GM18907 (cell line): ENCODE data around the gene STARD4.

Source experiments
- ATAC-seq: cut with Tn5 transposase; IDR thresholded peaks from one replicate; pipeline ENCODE4 v1.9.1; 2021; ENCODE audit warnings: mild to moderate bottlenecking, moderate library complexity; ENCODE audit not compliant: unreplicated experiment

STARD4 gene

DNA sequence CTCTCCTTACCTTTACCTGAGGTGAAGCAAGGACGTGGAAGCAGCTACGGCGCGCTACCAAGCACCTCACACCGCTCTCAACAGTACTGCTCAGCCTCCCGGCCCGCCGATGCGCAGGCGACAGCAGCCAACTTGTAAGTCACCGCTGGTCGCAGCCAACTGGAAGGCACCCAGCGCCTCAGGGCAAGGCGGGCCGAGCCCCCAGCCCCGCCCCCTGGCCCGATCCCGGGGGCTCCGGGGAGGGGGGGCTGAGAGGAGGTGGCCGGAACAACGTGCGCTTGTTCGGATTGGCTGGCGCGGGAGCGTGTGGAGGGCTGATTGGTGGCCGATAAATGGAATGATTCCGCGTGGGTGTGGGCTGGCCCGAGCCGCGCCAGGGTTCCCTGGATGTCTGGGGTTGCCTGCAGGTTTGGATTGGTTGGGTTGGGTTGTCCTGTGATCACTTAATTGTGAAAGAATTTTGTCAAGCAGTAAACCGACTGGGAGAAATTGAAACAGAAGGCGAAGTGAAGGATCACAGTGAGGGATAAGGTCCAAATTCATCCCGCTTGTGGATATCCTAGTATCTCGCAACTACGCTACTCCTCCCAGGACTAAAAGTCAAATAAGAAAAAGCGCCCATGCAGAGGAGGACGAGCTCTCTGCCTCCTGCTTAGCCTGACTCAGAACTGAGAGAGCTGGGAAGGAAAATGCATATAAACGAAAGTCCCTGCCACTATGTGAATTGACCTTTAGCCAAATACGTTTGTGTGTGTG lies at the start of gene STARD4:
STARD4 (minus strand) TSS at position 161 of the 756 bp plus-strand sequence. CDS start 5,102 bp downstream, outside the sequence.
- peak; percentile 91 for ATAC-seq

DNA sequence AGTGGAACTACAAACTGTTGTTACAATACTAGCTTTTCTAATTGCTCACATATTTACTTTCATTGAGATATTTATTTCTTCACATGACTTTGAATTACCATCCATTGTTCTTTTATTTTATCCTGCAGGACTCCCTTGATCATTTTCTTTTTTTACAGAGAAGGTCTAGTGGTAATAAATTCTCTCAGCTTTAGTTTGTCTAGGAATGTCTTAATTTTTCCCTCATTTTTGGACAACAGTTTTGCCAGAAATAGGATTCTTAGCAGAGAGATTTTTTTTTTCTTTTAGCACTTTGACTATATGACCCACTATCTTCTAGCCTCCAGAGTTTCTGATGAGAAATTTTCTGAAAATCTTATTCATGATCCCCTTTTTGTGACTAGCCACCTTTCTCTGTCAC lies 47.3 kb upstream of the STARD4 start:
- ATAC-seq, result no peak

GRCh38 chr5:111557686-111558085 lies 45.4 kb upstream of the STARD4 start:
- no peak for ATAC-seq

GRCh38 chr5:111557111-111557510 lies 44.8 kb upstream of the STARD4 start:
- no peak for ATAC-seq

DNA sequence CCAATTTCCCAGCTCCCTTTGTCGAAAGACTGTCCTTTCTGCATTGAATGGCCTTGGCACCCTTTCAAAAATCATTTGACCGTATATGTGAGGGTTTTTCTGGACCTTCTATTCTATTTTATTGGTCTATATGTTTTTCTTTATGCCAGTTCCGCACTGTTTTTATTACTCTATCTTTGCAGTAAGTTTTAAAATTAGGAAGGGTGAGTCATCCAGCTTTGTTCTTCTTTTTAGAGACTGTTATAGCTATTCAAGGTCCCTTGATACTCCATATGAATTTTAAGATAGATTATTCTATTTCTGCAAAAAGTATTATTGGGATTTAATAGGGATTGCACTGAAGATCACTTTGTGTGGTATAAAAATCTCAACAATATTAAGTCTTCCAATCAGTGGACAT lies 44.2 kb upstream of the STARD4 start:
- ATAC-seq, result no peak

GRCh38 chr5:111555760-111556159 lies 43.4 kb upstream of the STARD4 start:
- no peak for ATAC-seq

GRCh38 chr5:111553868-111554267 lies 41.5 kb upstream of the STARD4 start:
- no peak for ATAC-seq

DNA sequence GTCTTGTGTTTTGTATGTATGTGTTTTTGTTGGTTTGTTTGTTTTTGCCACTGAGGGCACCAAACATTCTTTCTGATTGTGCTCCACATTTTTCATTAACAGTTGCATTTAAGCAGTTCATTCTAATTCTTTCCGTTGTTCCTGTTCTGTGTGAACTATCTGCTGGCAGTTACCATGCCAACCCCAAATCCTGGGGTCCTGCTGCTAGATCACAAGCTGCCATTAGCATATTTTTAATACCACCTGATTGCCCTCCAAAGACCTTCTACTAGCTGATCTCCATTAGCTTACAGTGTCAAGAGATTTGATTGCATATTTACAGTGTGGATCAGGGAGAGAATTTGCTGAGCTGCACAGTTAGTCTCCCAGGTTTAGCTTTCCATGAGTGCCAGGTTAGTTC lies 40.6 kb upstream of the STARD4 start:
- ATAC-seq, result no peak

GRCh38 chr5:111552492-111552891 lies 40.2 kb upstream of the STARD4 start:
- no peak for ATAC-seq

DNA sequence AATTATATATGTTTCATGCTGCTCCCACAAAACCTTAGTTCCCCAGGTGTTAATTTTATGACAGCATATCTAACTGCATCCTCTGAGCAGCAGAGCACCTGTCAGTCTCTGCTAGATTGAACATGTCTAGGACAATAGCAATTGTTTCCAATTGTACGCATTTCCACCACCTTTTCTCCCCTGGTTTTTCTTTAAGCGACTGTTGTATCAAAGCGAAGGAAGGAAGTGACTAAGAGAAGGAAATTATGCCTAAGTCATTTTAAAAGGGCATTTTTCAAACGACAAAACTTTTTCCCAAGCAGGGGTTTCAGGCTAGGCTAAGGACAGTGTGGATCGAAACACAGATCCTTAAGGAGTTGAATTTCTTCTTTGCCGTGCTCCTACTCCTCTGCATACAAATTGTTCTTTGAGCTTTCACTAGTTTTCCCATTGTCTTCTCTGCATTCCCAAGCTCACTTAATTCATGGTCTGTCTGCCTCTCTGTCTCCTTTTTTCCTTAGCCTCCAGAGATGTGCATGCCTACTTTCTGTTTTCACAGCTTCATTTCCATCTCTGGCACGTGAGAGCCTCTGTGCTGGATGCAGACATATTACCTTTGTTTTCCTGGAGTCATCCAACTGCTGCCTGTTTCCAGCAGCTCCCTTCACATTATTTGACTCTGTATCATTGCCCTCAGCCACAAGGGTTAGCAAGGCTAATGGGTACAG lies 39.4 kb upstream of the STARD4 start:
- no peak for ATAC-seq

GRCh38 chr5:111551161-111551560 lies 38.8 kb upstream of the STARD4 start:
- no peak for ATAC-seq

- peak; percentile 96 for ATAC-seq
Observed at GRCh38 chr5:111550282-111551020, 38.1 kb upstream of the STARD4 start.

DNA sequence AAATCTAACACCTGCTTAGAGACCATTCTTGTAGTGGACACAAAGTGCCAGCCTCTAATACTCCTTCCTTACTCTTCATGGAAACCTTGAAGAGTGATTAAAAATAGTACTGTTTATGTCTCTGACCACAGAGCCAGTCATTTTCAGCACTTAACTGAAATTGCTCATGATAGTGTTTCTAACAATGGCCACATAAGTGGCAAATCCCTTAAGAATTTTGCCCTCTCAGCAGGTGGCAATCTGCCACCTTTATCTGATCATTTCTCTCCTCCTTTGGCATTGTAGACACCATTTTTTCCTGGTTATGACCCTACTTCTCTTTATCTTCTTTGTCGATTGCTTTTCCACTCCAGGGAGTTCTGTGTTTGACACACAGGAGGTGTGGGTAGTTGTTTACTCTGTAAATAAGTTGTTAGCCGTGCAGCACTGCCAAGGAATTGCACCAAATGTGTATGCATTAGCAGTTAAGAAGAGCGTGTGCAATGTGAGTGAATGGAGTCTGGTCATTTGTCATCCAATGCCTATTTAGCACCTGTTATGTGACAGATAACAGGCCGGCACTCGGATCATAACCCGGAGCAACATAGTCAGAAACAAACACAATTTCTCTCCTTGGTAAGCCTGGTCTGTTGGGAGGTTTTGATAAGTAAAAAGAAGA lies 36.8 kb upstream of the STARD4 start:
- ATAC-seq, result no peak

DNA sequence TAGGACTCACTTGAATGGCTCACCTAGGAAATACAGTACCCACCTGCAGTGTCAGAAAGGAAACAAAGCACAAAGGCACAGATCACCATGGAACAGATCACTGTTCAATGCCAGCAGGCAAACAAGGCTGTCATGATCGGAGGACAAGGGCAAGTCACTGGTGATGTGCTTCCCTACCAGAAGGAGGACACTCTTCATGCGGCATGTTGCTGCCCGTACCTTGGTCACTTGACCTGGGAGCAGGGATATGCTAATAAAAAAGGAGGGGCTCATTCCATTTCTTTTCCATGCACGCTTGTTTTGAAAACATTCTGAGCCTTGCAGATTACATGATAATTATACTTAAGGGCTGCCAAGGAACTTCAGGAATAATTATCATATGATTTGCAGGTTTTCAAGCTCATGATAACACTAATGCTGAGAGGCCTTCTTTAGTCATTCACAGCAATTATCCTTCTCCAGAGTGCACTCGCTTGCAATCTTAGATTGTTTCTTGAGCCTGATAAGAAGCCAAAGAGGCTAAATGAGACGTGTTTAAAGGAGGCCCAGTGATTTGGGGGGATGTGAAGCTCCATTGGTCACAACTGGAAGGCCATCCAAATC lies 36.1 kb upstream of the STARD4 start:
- no peak for ATAC-seq

DNA sequence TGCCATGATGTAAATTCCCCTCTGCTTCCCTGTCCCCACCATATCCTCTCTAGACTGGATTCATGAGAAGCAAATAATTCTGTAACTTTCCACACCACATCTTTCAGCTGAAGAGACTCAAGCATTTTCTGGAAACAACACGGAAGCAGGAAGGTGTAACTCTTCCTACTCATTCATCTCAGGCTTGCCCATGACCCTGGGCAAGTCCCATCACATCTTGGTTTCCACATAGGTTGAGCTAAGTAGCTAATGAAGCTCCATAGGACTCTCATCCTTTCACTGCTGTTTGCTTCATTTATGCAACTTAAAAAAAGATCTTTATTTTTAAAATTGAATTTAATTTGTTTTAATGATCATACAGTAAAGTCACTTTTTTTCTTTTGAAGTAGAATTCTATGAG lies 32.7 kb upstream of the STARD4 start:
- ATAC-seq, result no peak

GRCh38 chr5:111537141-111538024 lies 25.0 kb upstream of the STARD4 start:
- no peak for ATAC-seq

- no peak for ATAC-seq
Observed at GRCh38 chr5:111535879-111536549, 23.7 kb upstream of the STARD4 start.

DNA sequence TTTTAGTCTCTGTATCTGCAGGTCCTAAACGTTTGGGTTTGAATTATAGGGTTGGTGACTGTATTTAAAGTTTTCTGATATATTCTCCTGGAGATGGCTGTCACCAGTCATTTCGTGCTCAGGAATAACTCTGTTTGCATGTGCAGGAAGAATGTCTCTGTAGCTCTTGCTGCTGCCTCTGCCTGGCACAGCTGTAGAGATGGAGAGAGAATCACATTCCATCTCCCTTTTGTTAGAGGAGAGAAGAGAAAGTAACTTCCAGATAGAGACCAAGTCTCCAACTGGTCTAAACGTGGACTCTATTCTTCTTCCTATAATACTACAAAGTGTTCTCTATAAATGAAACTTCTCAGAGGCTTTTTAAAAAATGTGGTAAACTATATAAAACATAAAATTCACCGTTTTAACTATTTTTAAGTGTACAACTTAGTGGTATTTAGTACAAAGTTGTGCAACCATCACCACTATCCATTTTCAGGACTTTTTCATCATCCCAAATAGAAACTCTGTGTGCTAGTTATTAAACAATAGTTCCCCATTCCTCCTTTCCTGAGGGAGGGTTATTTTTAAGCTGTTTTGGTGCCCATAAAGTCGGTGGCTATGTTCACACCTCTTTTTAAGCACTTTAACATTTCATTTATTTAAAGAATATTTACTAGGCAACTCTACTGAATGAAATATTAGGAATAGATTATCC lies 20.7 kb upstream of the STARD4 start:
- no peak for ATAC-seq

GRCh38 chr5:111530298-111530740 lies 18.0 kb upstream of the STARD4 start:
- peak; percentile 98 for ATAC-seq
